OCI-LY3 (cell line): ENCODE data around the gene PBRM1.

Source experiments
- H2AFZ ChIP-seq: fragments of 200-600, 300-600 bp; shearing (Covaris generic); 2 replicates; pipeline ENCODE4 v1.6.0; 2014; ENCODE audit warnings: antibody characterized with exemption, low read depth, low read length
- H3K27ac ChIP-seq: fragments of 200-600, 300-600 bp; sonication (generic); 2 replicates; pipeline ENCODE4 v1.5.1; 2014; ENCODE audit warnings: mild to moderate bottlenecking, low read length, moderate library complexity, mixed read lengths
- H3K27me3 ChIP-seq: fragments of 200-600, 300-600 bp; sonication (generic); 2 replicates; pipeline ENCODE4 v1.6.1; 2014; ENCODE audit warnings: low read depth, low read length, mixed read lengths
- H3K36me3 ChIP-seq: fragments of 200-600, 300-600 bp; sonication (generic); replicated peaks from 2 replicates; pipeline ENCODE3; 2014; ENCODE audit warnings: low read depth, low read length, mixed read lengths
- H3K4me1 ChIP-seq: fragments of 300-600, 200-600 bp; sonication (generic); 2 replicates; pipeline ENCODE4 v1.6.1; 2014; ENCODE audit warnings: low read length, mixed read lengths
- H3K4me2 ChIP-seq: fragments of 200-600, 300-600 bp; sonication (generic); 2 replicates; pipeline ENCODE4 v1.6.1; 2014; ENCODE audit warnings: low read length, mixed read lengths
- H3K4me3 ChIP-seq: fragments of 300-600, 200-600 bp; sonication (generic); 2 replicates; pipeline ENCODE4 v1.5.1; 2014; ENCODE audit warnings: antibody characterized with exemption, mild to moderate bottlenecking, low read length, moderate library complexity
- H3K79me2 ChIP-seq: fragments of 300-600, 200-600 bp; shearing (Covaris generic); 2 replicates; pipeline ENCODE4 v1.6.1; 2014; ENCODE audit warnings: mild to moderate bottlenecking, low read length, mixed read lengths
- H3K9ac ChIP-seq: fragments of 300-600, 200-600 bp; shearing (Covaris generic); 2 replicates; pipeline ENCODE4 v1.6.0; 2014; ENCODE audit warnings: mild to moderate bottlenecking, low read length, moderate library complexity
- H3K9me3 ChIP-seq: fragments of 200-600, 300-600 bp; shearing (Covaris generic); 2 replicates; pipeline ENCODE4 v1.6.1; 2014; ENCODE audit warnings: low read length, mixed read lengths; ENCODE audit not compliant: insufficient read depth
- H4K20me1 ChIP-seq: fragments of 200-600, 300-600 bp; sonication (generic); 2 replicates; pipeline ENCODE4 v1.6.1; 2016; ENCODE audit warnings: low read length, mixed read lengths; ENCODE audit not compliant: insufficient read depth
- EZH2phosphoT487 ChIP-seq: fragments of 200-600 bp; shearing (Covaris generic); IDR thresholded peaks from 2 replicates; pipeline ENCODE4 v1.6.1; 2018; ENCODE audit warnings: antibody characterized with exemption, mixed run types, low read depth
- TF ChIP-seq, protein P1 (sequence below): fragments of 200-600, 300-600 bp; sonication (generic); IDR thresholded peaks from 2 replicates; pipeline ENCODE4 v1.5.1; 2014; ENCODE audit warnings: antibody characterized with exemption, low read length, low read depth

Gene PBRM1

DNA sequence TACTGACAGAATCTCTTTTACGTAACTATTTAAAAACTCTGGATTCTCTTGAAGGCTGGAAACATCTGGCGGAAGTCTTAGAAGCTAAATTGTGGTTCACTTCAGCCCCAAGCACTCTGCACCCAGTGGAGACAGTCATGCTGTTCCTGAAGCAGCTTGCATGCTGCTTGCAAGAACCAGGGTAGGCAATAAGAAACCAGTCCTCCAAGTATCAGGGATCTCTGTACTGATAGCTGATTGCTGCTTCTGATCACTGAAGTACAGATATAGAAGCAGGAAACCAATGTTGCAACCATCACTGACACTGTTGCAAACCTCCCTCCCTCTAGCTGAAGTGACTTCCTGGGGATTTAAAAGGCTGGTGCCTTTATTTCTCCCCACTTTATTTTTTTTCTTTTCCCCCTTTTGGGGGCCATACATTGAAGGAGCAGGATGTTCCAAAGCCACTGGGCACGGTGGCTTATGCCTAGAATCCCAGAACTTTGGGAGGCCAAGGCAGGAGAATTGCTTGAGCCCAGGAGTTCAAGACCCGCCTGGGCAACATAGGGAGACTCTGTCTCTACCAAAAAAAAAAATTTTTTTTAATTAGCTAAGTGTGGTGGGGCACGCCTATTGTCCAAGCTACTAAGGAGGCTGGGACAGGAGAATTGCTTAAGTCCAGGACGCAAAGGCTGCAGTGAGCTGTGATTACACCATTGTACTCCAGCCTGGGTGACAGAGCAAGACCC, 35.5 kb upstream of the PBRM1 start:
- Histone ChIP-seq H4K20me1 (no peaks in the 10 kb centered on the region), H3K27ac (no peak overlapping the region), H3K9me3 (peaks cover 6% of the 10 kb centered on the region; the same call in 1 of the 2 replicates), H3K79me2 (no peaks in the 10 kb centered on the region), H3K9ac (no peak overlapping the region), H3K4me3 (no peak overlapping the region), H2AFZ (no peak overlapping the region), H3K4me2 (no peak overlapping the region), H3K27me3 (no peaks in the 10 kb centered on the region), H3K4me1 (no peaks in the 10 kb centered on the region), H3K36me3 (peaks cover 27% of the 10 kb centered on the region)
- TF ChIP-seq, protein P1, sequence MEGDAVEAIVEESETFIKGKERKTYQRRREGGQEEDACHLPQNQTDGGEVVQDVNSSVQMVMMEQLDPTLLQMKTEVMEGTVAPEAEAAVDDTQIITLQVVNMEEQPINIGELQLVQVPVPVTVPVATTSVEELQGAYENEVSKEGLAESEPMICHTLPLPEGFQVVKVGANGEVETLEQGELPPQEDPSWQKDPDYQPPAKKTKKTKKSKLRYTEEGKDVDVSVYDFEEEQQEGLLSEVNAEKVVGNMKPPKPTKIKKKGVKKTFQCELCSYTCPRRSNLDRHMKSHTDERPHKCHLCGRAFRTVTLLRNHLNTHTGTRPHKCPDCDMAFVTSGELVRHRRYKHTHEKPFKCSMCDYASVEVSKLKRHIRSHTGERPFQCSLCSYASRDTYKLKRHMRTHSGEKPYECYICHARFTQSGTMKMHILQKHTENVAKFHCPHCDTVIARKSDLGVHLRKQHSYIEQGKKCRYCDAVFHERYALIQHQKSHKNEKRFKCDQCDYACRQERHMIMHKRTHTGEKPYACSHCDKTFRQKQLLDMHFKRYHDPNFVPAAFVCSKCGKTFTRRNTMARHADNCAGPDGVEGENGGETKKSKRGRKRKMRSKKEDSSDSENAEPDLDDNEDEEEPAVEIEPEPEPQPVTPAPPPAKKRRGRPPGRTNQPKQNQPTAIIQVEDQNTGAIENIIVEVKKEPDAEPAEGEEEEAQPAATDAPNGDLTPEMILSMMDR, result no peak

DNA sequence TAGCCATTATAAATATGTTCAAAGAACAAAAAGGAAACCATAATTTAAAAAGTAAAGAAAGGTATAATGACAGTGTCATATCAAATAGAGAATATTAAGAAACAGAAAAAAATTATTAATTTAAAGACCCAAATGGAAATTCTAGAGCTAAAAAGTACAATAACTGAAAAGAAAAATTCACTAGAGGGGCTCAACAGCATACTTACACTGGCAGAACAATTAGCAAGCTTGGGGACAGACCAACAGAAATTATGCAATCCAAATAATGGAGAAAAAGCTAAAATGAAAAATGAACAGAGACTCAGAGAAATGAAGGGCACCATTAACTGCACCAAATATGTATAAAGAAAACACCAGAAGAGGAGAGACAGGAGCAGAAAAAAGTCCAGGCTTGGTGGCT, 33.9 kb upstream of the PBRM1 start:
- Histone ChIP-seq H2AFZ (no peak overlapping the region), H3K9me3 (peaks cover 6% of the 10 kb centered on the region; the same call in 1 of the 2 replicates), H3K4me2 (no peak overlapping the region), H3K36me3 (peaks cover 27% of the 10 kb centered on the region), H4K20me1 (no peaks in the 10 kb centered on the region), H3K9ac (no peak overlapping the region), H3K79me2 (no peaks in the 10 kb centered on the region), H3K27ac (no peak overlapping the region), H3K4me1 (no peaks in the 10 kb centered on the region), H3K27me3 (no peaks in the 10 kb centered on the region), H3K4me3 (no peak overlapping the region)
- TF ChIP-seq EZH2phosphoT487, result no peak
- TF ChIP-seq, protein P1, result no peak

DNA sequence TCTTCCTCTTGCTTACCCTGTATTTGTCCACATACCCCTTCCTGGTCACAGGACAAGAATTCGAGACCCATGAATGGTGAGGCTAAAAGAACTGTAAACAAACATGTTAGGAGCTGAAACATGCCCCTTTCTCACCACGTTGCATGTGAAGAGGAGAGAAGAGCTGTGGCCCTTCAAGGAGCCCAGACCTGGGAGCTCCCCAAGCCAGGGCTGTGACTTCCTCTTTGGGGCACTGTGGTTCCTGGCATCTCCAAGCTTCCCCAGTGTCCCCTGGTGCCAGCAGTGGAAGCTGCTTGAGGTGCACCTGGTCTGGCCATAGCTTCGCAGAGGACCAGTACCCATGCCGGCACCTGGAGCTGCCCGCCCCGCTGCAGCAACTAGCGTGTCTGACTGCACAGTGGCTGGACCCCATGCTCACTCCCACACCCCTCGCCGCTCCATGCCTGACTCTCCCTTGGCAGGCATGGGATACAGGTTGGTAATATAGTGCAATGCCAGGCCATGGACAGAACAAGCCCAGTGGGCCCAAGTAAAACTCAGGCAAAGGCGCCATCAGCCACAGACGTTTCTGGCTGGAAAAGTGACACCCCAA, 30.1 kb upstream of the PBRM1 start:
- no peak overlapping the region for H3K4me3 ChIP-seq
- H2AFZ ChIP-seq, result no peak overlapping the region
- H3K9me3 ChIP-seq, result peaks cover 6% of the 10 kb centered on the region; the same call in 1 of the 2 replicates
- H3K79me2 ChIP-seq, result no peaks in the 10 kb centered on the region
- TF ChIP-seq, protein P1, result no peak
- TF ChIP-seq EZH2phosphoT487, result no peak
- H3K9ac ChIP-seq, result no peak overlapping the region
- H3K4me1 ChIP-seq, result peaks cover 2% of the 10 kb centered on the region
- H3K27me3 ChIP-seq, result no peaks in the 10 kb centered on the region
- H3K36me3 ChIP-seq, result peaks cover 35% of the 10 kb centered on the region
- H4K20me1 ChIP-seq, result no peaks in the 10 kb centered on the region
- no peak overlapping the region for H3K4me2 ChIP-seq
- no peak overlapping the region for H3K27ac ChIP-seq

DNA sequence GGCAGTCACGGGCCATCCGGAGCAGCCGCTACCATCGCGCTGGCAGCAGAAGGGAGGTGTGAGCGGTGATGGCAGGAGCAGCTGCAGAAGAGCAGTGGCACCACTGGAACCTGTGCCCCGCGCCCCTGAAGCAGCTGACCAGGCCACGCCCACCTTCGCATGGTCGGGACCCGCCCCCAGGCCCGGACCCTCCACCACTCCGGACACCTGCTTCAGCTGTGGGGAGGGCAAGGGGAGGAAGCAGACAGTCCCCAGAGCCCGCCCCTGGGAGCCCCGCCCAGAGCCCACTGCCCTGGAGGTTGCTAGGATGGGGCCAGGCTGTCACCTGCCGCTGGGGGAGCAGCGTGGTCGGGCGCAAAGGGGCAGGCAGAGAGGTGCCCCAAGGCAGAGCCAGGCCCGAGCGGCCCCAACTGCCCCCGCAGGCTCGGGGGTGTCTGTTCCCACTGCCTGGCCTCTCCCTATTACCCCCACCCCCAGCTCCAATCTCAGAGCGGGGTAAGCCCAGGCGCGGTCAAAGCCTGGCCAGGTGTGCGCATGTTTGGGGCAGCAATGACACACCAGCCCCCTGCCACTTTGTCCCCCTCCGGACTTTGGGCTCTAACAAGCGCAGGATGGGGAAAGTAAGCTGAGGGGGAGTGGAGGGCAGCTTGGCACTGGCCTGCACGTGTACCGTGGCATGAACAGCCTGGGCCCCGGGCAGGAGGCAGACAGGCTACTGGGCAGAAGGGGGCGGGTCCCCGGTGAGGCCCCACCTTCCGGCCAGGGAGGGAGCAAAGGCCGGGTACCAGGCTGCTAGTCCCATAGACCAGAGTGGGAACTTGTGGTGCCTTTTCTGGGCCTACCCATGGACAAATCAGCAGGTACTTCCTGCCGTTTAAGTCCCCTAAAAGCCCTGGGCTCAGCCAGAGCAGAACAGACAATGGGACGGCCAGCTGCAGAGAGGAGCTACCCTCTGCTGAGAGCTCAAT, 28.9 kb upstream of the PBRM1 start:
- no peak overlapping the region for H3K4me3 ChIP-seq
- H3K27ac ChIP-seq, result no peak overlapping the region
- TF ChIP-seq, protein P1, result no peak
- no peak for TF ChIP-seq EZH2phosphoT487
- no peak overlapping the region for H3K4me2 ChIP-seq
- H3K9ac ChIP-seq, result no peak overlapping the region
- peaks cover 13% of the 10 kb centered on the region for H3K4me1 ChIP-seq
- no peaks in the 10 kb centered on the region for H4K20me1 ChIP-seq
- H3K27me3 ChIP-seq, result no peaks in the 10 kb centered on the region
- H3K79me2 ChIP-seq, result no peaks in the 10 kb centered on the region
- H3K9me3 ChIP-seq, result peaks cover 3% of the 10 kb centered on the region; the same call in 1 of the 2 replicates
- H2AFZ ChIP-seq, result no peak overlapping the region
- H3K36me3 ChIP-seq, result peaks cover 28% of the 10 kb centered on the region
